Stomach (tissue), 9 donors: ENCODE measurements around the gene SGCE. TPM values are rescaled to one million over a fixed set of nuclear protein-coding genes. Genes with fewer than 3 reads are reported as not detected.

Experiments
- DNase-seq, 2 donors: peaks; one replicate each; pipeline versions ENCODE4 v3.0.0 to v3.0.0-alpha.2; 2013 to 2019
- H3K27ac ChIP-seq, 5 donors: fragments of 200-600 bp in 4 of 5; sonication (generic) in 4 of 5; one replicate each; pipeline ENCODE4 v1.5.1; 2013 to 2019; ENCODE audit warnings: mild to moderate bottlenecking in 1 of 5, moderate library complexity in 1 of 5
- H3K27me3 ChIP-seq, 3 donors: fragments of 200-600 bp; sonication (generic); one replicate each; pipeline ENCODE4 v1.5.1; 2017 to 2019; ENCODE audit warnings: mixed run types in 1 of 3
- H3K36me3 ChIP-seq, 4 donors: fragments of 200-600 bp; sonication (generic); 1 replicate in 3 of 4; 2 replicates in 1 of 4; pipeline ENCODE4 v1.5.1; 2016 to 2019
- H3K4me1 ChIP-seq, 4 donors: fragments of 200-600 bp; sonication (generic); one replicate each; pipeline ENCODE4 v1.5.1; 2016 to 2019
- H3K4me3 ChIP-seq, 4 donors: fragments of 200-600 bp; sonication (generic) in 3 of 4; one replicate each; pipeline ENCODE4 v1.5.1; 2016 to 2019; ENCODE audit warnings: mild to moderate bottlenecking in 1 of 4
- H3K9me3 ChIP-seq, 4 donors: fragments of 200-600 bp; sonication (generic); one replicate each; pipeline ENCODE4 v1.5.1; 2016 to 2019
- EP300 ChIP-seq: sonication (generic); formaldehyde crosslinking; IDR thresholded peaks from one replicate; pipeline ENCODE4 v1.6.1; 2017; ENCODE audit warnings: antibody characterized with exemption
- POLR2A ChIP-seq, 4 donors: fragments of 450-650 bp; IDR thresholded peaks; one replicate each; pipeline ENCODE4 v1.6.1; 2016; ENCODE audit warnings: antibody characterized with exemption in 4 of 4, control low read depth in 2 of 4, mild to moderate bottlenecking in 1 of 4, moderate library complexity in 1 of 4
- POLR2AphosphoS5 ChIP-seq, 3 donors: sonication (generic); formaldehyde crosslinking; IDR thresholded peaks; one replicate each; pipeline ENCODE4 v1.6.1; 2016; ENCODE audit warnings: antibody characterized with exemption in 3 of 3
- WGBS, 5 donors: extraction: QIAGEN DNeasy Blood & Tissue Kit in 3 of 5; methylation state at CpG; one replicate each; pipeline versions ENCODE4 v1.1.5 to v1.1.7; 2013 to 2018; 5-methylcytosine and 5-hydroxymethylcytosine counted together
- intact Hi-C: fragments of 100-400 bp; cut with DNase I; formaldehyde crosslinking; loops from one replicate; pipeline ENCODE4 v1.15.1; 2023; ENCODE audit warnings: low total_unique reads
- polyA plus RNA-seq, 3 donors: library from polyadenylated mRNA; stranded (reverse); fragments of 200-250 nt; gene quantifications; one replicate each; pipeline ENCODE4 v1.2.3, GENCODE V29; 2013
- total RNA-seq, 5 donors: library from RNA; depleted of rRNA; stranded (reverse); fragments of >200 nt; gene quantifications; one replicate each; pipeline versions ENCODE4 v1.1.0 to v1.2.3, GENCODE V29; 2014 to 2016
- TF ChIP-seq, protein P1 (sequence below), 7 experiments: fragments of 450-650 bp in 4 of 7; fragments of 200-600 bp in 3 of 7; sonication (generic) in 3 of 7; IDR thresholded peaks; one replicate each; pipeline ENCODE4 v1.5.1; 2016 to 2019; ENCODE audit warnings: antibody characterized with exemption in 7 of 7, control low read depth in 2 of 7, mild to moderate bottlenecking in 1 of 7
- donor health status: healthy with polysubstance abuse.
- donor health status: Bipolar disorder and iron deficiency.
- donor health status: healthy.

SGCE gene
- total and polyA plus RNA-seq, 8 donors: 12.0 to 142 (median 66.9) TPM

DNA sequence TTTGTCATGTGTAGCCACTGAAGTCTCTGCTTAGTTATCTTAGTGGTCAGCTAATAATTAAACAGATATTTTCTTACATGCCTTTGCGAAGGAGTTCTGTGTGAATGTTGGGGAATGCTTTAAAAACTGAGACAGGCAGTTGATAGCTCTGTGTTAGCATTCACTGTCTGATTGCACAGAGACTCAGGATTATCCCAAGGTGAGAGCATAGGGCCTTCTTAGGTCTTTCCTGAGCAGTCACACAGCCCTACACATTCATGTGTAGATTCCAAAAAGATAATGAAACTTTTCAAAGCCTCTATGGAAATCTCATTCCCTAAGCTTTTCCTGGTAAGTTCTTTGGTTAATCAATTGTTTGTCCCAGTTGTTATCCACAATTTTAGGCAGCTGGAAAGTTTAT is 78.6 kb downstream of the SGCE start:
- DNase-seq: no peak
- WGBS, 5 donors: 76 to 93% (median 79%) methylated on average over 1 of the region's 1 CpG
- H3K4me3 ChIP-seq: no peak overlapping the region
- intact Hi-C loops: no loop called here
- peaks cover 0 to 32% (median 4%) of the 10 kb centered on the region in 4 donors for H3K36me3 ChIP-seq
- no peaks in the 10 kb centered on the region for H3K27me3 ChIP-seq
- H3K4me1 ChIP-seq: no peaks in the 10 kb centered on the region
- H3K27ac ChIP-seq: no peak overlapping the region
- no peak for TF ChIP-seq POLR2AphosphoS5 (IDR thresholded peaks at IDR 0.05)
- TF ChIP-seq EP300: no peak
- TF ChIP-seq, protein P1, sequence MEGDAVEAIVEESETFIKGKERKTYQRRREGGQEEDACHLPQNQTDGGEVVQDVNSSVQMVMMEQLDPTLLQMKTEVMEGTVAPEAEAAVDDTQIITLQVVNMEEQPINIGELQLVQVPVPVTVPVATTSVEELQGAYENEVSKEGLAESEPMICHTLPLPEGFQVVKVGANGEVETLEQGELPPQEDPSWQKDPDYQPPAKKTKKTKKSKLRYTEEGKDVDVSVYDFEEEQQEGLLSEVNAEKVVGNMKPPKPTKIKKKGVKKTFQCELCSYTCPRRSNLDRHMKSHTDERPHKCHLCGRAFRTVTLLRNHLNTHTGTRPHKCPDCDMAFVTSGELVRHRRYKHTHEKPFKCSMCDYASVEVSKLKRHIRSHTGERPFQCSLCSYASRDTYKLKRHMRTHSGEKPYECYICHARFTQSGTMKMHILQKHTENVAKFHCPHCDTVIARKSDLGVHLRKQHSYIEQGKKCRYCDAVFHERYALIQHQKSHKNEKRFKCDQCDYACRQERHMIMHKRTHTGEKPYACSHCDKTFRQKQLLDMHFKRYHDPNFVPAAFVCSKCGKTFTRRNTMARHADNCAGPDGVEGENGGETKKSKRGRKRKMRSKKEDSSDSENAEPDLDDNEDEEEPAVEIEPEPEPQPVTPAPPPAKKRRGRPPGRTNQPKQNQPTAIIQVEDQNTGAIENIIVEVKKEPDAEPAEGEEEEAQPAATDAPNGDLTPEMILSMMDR (IDR thresholded peaks at IDR 0.05): no peak
- TF ChIP-seq POLR2A (IDR thresholded peaks at IDR 0.05): no peak
- peaks cover 0 to 26% (median 19%) of the 10 kb centered on the region in 4 donors for H3K9me3 ChIP-seq

DNA sequence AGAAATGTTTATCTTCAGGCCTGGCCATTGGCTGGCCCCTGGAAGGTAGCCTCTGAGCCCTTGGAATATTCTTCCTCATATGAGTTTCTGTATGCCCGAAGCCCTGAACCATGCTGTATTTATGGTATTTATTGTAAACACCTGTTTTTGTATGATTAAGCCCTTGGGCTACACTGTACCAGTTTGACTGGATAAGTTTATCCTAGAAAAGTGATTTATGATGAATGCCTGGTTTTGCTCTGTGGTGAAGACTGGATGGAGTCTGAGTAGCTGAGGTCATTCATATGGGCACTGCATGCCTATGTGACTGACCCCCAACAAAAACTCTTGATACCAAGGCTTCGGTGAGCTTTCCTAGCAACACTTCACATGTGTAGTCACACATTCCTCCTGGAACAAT is 79.6 kb downstream of the SGCE start:
- intact Hi-C loops: no loop called here
- H3K27ac ChIP-seq: no peak overlapping the region
- no peaks in the 10 kb centered on the region for H3K4me1 ChIP-seq
- peaks cover 0 to 26% (median 19%) of the 10 kb centered on the region in 4 donors for H3K9me3 ChIP-seq
- no peaks in the 10 kb centered on the region for H3K27me3 ChIP-seq
- peaks cover 0 to 32% (median 4%) of the 10 kb centered on the region in 4 donors for H3K36me3 ChIP-seq
- TF ChIP-seq, protein P1 (IDR thresholded peaks at IDR 0.05): no peak
- TF ChIP-seq POLR2AphosphoS5 (IDR thresholded peaks at IDR 0.05): no peak
- TF ChIP-seq POLR2A (IDR thresholded peaks at IDR 0.05): no peak
- no peak for TF ChIP-seq EP300
- 92 to 98% (median 94%) methylated on average over 2 of the region's 2 CpGs for WGBS, 5 donors
- no peak for DNase-seq
- H3K4me3 ChIP-seq: no peak overlapping the region

DNA sequence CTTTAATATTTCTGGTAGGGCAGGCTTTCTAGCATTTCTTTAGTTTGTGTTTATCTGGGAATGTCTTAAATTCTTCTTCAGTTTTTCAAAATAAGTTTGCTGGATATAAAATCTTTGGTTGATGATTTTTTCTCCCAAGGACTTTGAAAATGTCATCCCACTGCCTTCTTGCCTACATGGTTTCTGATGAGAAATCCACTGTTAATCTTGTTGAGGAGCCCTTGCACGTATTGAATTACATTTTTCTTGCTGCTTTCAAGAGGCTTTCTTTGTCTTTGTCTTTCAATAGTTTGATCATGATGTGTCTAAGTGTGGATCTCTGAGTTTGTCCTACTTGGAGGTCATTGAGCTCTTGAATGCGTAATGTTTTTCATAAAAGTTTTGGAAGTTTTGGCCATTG is 80.3 kb downstream of the SGCE start:
- Histone ChIP-seq H3K4me1 (no peaks in the 10 kb centered on the region), H3K27me3 (no peaks in the 10 kb centered on the region), H3K9me3 (peaks cover 0 to 26% (median 19%) of the 10 kb centered on the region in 4 donors), H3K36me3 (peaks cover 0 to 38% (median 8%) of the 10 kb centered on the region in 4 donors), H3K4me3 (no peak overlapping the region), H3K27ac (no peak overlapping the region)
- intact Hi-C loops: no loop called here
- TF ChIP-seq POLR2A (IDR thresholded peaks at IDR 0.05) (no peak), POLR2AphosphoS5 (IDR thresholded peaks at IDR 0.05) (no peak), EP300 (no peak)
- TF ChIP-seq, protein P1 (IDR thresholded peaks at IDR 0.05): no peak
- DNase-seq: no peak
- WGBS, 5 donors: 91 to 98% (median 97%) methylated on average over 2 of the region's 2 CpGs

DNA sequence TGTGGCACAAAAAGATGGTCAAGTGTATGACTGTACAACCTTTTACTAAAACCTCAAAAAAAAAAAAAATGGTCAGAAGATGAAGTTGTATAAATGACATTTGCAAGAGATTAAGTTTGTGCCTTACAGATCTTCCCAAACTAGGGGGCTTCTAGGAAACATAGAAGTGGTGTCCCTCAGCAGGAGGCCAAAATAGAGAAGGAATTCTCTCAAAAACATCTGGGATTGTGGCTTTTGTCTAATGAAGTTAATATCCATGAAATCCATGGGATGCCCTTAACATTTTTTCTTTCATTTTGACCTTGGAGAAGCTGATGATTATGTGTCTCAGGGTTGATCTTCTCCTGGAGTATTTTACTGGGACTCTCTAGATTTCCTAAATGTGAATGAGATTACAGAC is 84.1 kb downstream of the SGCE start:
- no peak overlapping the region for H3K27ac ChIP-seq
- no peaks in the 10 kb centered on the region for H3K4me1 ChIP-seq
- H3K9me3 ChIP-seq: peaks cover 0 to 26% (median 19%) of the 10 kb centered on the region in 4 donors
- H3K27me3 ChIP-seq: no peaks in the 10 kb centered on the region
- intact Hi-C loops: no loop called here
- no peak overlapping the region for H3K4me3 ChIP-seq
- peaks cover 0 to 39% (median 10%) of the 10 kb centered on the region in 4 donors for H3K36me3 ChIP-seq
- TF ChIP-seq, protein P1 (IDR thresholded peaks at IDR 0.05): no peak
- TF ChIP-seq POLR2A (IDR thresholded peaks at IDR 0.05) (no peak), EP300 (no peak), POLR2AphosphoS5 (IDR thresholded peaks at IDR 0.05) (no peak)
- DNase-seq: no peak
